HepG2 (cell line): ENCODE measurements around the gene CCDC61. TPM values are rescaled to one million over a fixed set of nuclear protein-coding genes. Genes with fewer than 3 reads are reported as not detected.

Source experiments
- ATAC-seq: fragments of 200-7000 bp; cut with Tn5 transposase; 3 replicates; pipeline ENCODE4 v1.9.1; 2020; ENCODE audit warnings: mild to moderate bottlenecking, moderate library complexity
- BruUV-seq: library from RNA; stranded (reverse); fragments of 400-500 nt; replicated peaks from 2 replicates; lab custom pipeline; 2021; lab: Mats Ljungman, UMichigan
- CTCF ChIA-PET: fragments of 300-600 bp; formaldehyde crosslinking; extraction: SDS; loops from one replicate; lab custom pipeline; 2021; ENCODE audit warnings: low total read pairs, inconsistent platforms, low intra/inter-chr PET ratio; lab: Yijun Ruan, JAX
- POLR2A ChIA-PET: fragments of 350-600 bp; sonication (Branson Sonifier 250); formaldehyde crosslinking; loops from one replicate; lab custom pipeline; 2020; ENCODE audit warnings: antibody characterized with exemption, inconsistent platforms; lab: Yijun Ruan, JAX
- DNase-seq: peaks from one replicate; pipeline ENCODE4 v3.0.0-alpha.2; 2015; ENCODE audit warnings: low spot score
- FAIRE-seq: peaks from 3 replicates; lab custom pipeline; 2011; peaks lifted over from hg19 to GRCh38; lab: Jason Lieb, UNC
- H2AFZ ChIP-seq: one replicate; pipeline ENCODE4 v1.6.1; 2011; ENCODE audit warnings: low read length, inconsistent platforms
- H3K27ac ChIP-seq: fragments of 300-600 bp; 3 replicates; pipeline ENCODE4 v1.8.0; 2011; ENCODE audit warnings: mixed run types, mild to moderate bottlenecking, mixed read lengths, low read length, inconsistent platforms; ENCODE audit not compliant: insufficient read depth; ENCODE audit errors: extremely low read length
- H3K27me3 ChIP-seq, 2 experiments: fragments of 200-600 bp in 1 of 2; 2 replicates in 1 of 2; 3 replicates in 1 of 2; pipeline versions ENCODE4 v1.6.0 to v1.8.0; 2011; ENCODE audit warnings: low read length in 2 of 2, mild to moderate bottlenecking in 2 of 2, moderate library complexity in 2 of 2, inconsistent platforms in 1 of 2; ENCODE audit not compliant: insufficient read depth in 2 of 2, control insufficient read depth in 1 of 2
- H3K36me3 ChIP-seq, 2 experiments: fragments of 200-600 bp in 1 of 2; replicated peaks in 1 of 2; 2 replicates in 1 of 2; 3 replicates in 1 of 2; pipeline versions ENCODE4 v1.5.1 to v1.8.0; 2011; ENCODE audit warnings: low read length in 2 of 2, inconsistent platforms in 1 of 2; ENCODE audit not compliant: insufficient read depth in 2 of 2, control insufficient read depth in 1 of 2
- H3K4me1 ChIP-seq: 2 replicates; pipeline ENCODE4 v1.5.1; 2012; ENCODE audit warnings: low read length, inconsistent platforms; ENCODE audit not compliant: insufficient read depth
- H3K4me2 ChIP-seq: 2 replicates; pipeline ENCODE4 v1.6.0; 2011; ENCODE audit warnings: low read depth, low read length, inconsistent platforms
- H3K4me3 ChIP-seq, 3 experiments: fragments of 200-600 bp in 1 of 3; sonication (generic), shearing (Covaris generic) in 1 of 3; replicated peaks in 1 of 3; 2 replicates each; pipeline ENCODE4 v1.5.1; 2011 to 2016; ENCODE audit warnings: low read length in 3 of 3, inconsistent platforms in 2 of 3, low read depth in 2 of 3, mild to moderate bottlenecking in 2 of 3, control low read depth in 1 of 3, mixed read lengths in 1 of 3; ENCODE audit not compliant: insufficient read depth in 1 of 3
- H3K79me2 ChIP-seq: one replicate; pipeline ENCODE4 v1.6.1; 2011; ENCODE audit warnings: low read length, inconsistent platforms; ENCODE audit not compliant: insufficient read depth
- H3K9ac ChIP-seq: 2 replicates; pipeline ENCODE4 v1.6.0; 2011; ENCODE audit warnings: mild to moderate bottlenecking, low read depth, low read length, inconsistent platforms; ENCODE audit not compliant: insufficient read depth
- H3K9me3 ChIP-seq: 2 replicates; pipeline ENCODE4 v1.5.1; 2012; ENCODE audit warnings: mild to moderate bottlenecking, low read length
- H4K20me1 ChIP-seq: 2 replicates; pipeline ENCODE4 v1.6.0; 2011; ENCODE audit warnings: inconsistent platforms, mild to moderate bottlenecking, low read length, moderate library complexity; ENCODE audit not compliant: insufficient read depth
- HOXA5 ChIP-seq: sonication (generic); formaldehyde crosslinking; IDR thresholded peaks from 2 replicates; pipeline ENCODE4 v1.4.0; 2020; ENCODE audit warnings: missing genetic modification reagents
- ISL2 ChIP-seq: sonication (generic); formaldehyde crosslinking; IDR thresholded peaks from 2 replicates; pipeline ENCODE4 v1.5.0; 2020; ENCODE audit warnings: missing genetic modification reagents
- MTERF4 ChIP-seq: sonication (generic); formaldehyde crosslinking; IDR thresholded peaks from 2 replicates; pipeline ENCODE4 v1.8.0; 2023; ENCODE audit warnings: mild to moderate bottlenecking, missing genetic modification reagents
- NFYB ChIP-seq: sonication (generic); formaldehyde crosslinking; IDR thresholded peaks from 2 replicates; pipeline ENCODE4 v1.4.0; 2020; ENCODE audit warnings: missing genetic modification reagents
- PAXIP1 ChIP-seq: sonication (generic); formaldehyde crosslinking; conservative IDR thresholded peaks from 2 replicates; pipeline ENCODE4 v1.4.0; 2020; ENCODE audit warnings: mild to moderate bottlenecking, missing genetic modification reagents, moderate library complexity
- POGK ChIP-seq: sonication (generic); formaldehyde crosslinking; conservative IDR thresholded peaks from 2 replicates; pipeline ENCODE4 v1.8.0; 2022; ENCODE audit warnings: mild to moderate bottlenecking, moderate library complexity, missing genetic modification reagents
- TAF15 ChIP-seq: fragments of 200-400 bp; formaldehyde crosslinking; IDR thresholded peaks from one replicate; pipeline ENCODE4 v1.6.1; 2018; ENCODE audit warnings: mild to moderate bottlenecking, low read depth, low read length; ENCODE audit not compliant: poor library complexity, severe bottlenecking
- ZBTB7A ChIP-seq: sonication (generic); formaldehyde crosslinking; IDR thresholded peaks from 2 replicates; pipeline ENCODE4 v1.8.0; 2022; ENCODE audit warnings: mild to moderate bottlenecking, missing genetic modification reagents
- ZNF20 ChIP-seq: sonication (generic); formaldehyde crosslinking; IDR thresholded peaks from 2 replicates; pipeline ENCODE4 v1.4.0; 2020; ENCODE audit warnings: mild to moderate bottlenecking, moderate library complexity, missing genetic modification reagents
- ZNF225 ChIP-seq: sonication (generic); formaldehyde crosslinking; IDR thresholded peaks from 2 replicates; pipeline ENCODE4 v1.4.0; 2020; ENCODE audit warnings: mild to moderate bottlenecking, missing genetic modification reagents
- ZNF264 ChIP-seq: sonication (generic); formaldehyde crosslinking; IDR thresholded peaks from 2 replicates; pipeline ENCODE4 v1.4.0; 2020; ENCODE audit warnings: missing genetic modification reagents
- ZNF382 ChIP-seq: sonication (generic); formaldehyde crosslinking; IDR thresholded peaks from 2 replicates; pipeline ENCODE4 v1.5.0; 2020; ENCODE audit warnings: missing genetic modification reagents, mild to moderate bottlenecking, borderline replicate concordance
- ZNF790 ChIP-seq: sonication (generic); formaldehyde crosslinking; IDR thresholded peaks from 2 replicates; pipeline ENCODE4 v1.8.0; 2022; ENCODE audit warnings: missing genetic modification reagents, mild to moderate bottlenecking, borderline replicate concordance
- WGBS: methylation state at CpG from one replicate; pipeline ENCODE4 v1.1.6; 2017; ENCODE audit warnings: low lambda C conversion rate; 5-methylcytosine and 5-hydroxymethylcytosine counted together
- in situ Hi-C: cut with HindIII; loops from 2 replicates; pipeline ENCODE4 v1.10.0; 2017; ENCODE audit warnings: low pct_unique_long_range_greater_than_20kb; ENCODE audit not compliant: extremely low pct_ligation_motif_present
- intact Hi-C: fragments of 100-400 bp; cut with micrococcal nuclease; formaldehyde crosslinking; loops from one replicate; pipeline ENCODE4 v1.10.0; 2022; ENCODE audit not compliant: unreplicated experiment
- polyA plus RNA-seq, 8 experiments: library from polyadenylated mRNA; depleted of rRNA in 3 of 8; stranded (reverse) in 7 of 8; unstranded in 1 of 8; fragments of >200 nt; fragmentation: Illumina TruSeq in 4 of 8; extraction: Trizol in 4 of 8; gene quantifications; 2 replicates each; pipeline versions ENCODE4 v1.2.1 to v1.2.3, GENCODE V29; 2011 to 2016; ENCODE audit warnings: low read depth in 4 of 8, missing spikeins in 1 of 8, mixed read lengths in 1 of 8; ENCODE audit not compliant: insufficient read depth in 1 of 8
- total RNA-seq, 5 experiments: library from RNA; depleted of rRNA; stranded (reverse); fragments of >200 nt; fragmentation: Illumina TruSeq; extraction: Trizol; gene quantifications; 2 replicates each; pipeline ENCODE4 v1.2.3, GENCODE V29; 2016; ENCODE audit warnings: low read depth in 1 of 5
- TF ChIP-seq, protein P1 (sequence below): sonication (generic); formaldehyde crosslinking; IDR thresholded peaks from 2 replicates; pipeline ENCODE4 v1.4.0; 2020; ENCODE audit warnings: missing genetic modification reagents, borderline replicate concordance

The CCDC61 gene
- total and polyA plus RNA-seq, 2 of the 13 experiments (the other 11 are each of a cell fraction or from before 2014, with no cell fraction given) = 4.2 to 4.9 TPM

- no peak for ATAC-seq
- FAIRE-seq = no peak
- no peak for DNase-seq
- CTCF ChIA-PET = no interaction called here
- peak overlapping the region; percentile 84 for H3K9ac ChIP-seq
- peak overlapping the region; percentile 78 for H3K4me2 ChIP-seq
- H2AFZ ChIP-seq = peak overlapping the region; percentile 64
- no peaks in the 10 kb centered on the region for H3K27me3 ChIP-seq
- H3K9me3 ChIP-seq = no peaks in the 10 kb centered on the region
- H3K27ac ChIP-seq = peak overlapping the region; percentile 43
- H3K4me1 ChIP-seq = peaks cover 12% of the 10 kb centered on the region; the same call in 1 of the 2 replicates
- WGBS = 13% methylated on average over 13 of the region's 13 CpGs
- intact Hi-C loops = loop anchor here (10.0 kb wide), 1 partner anchor 71 kb away; no protein-coding TSS in a partner anchor
- TSS peak; percentile 84 for BruUV-seq
- in situ Hi-C loops = no loop called here
- H3K36me3 ChIP-seq = 0 out of 5 replicates have a peak, but pooled peaks cover 0 to 1% of the 10 kb centered on the region in 2 experiments
- H3K79me2 ChIP-seq = peaks cover 10% of the 10 kb centered on the region
- POLR2A ChIA-PET = interaction anchor here (0.6 to 1.6 kb wide), 10 partner anchors 13 to 665 kb away, joined by 3 to 11 read pairs (median 4); partner anchors contain the start of genes DACT3, MYPOP and SYMPK
- H4K20me1 ChIP-seq = no peaks in the 10 kb centered on the region
- peak overlapping the region; percentile 69 to 83 (median 82) for H3K4me3 ChIP-seq
- no peak for TF ChIP-seq ZNF382 (CRISPR knock-in tag)
- no peak for TF ChIP-seq ZBTB7A
- TF ChIP-seq, protein P1, sequence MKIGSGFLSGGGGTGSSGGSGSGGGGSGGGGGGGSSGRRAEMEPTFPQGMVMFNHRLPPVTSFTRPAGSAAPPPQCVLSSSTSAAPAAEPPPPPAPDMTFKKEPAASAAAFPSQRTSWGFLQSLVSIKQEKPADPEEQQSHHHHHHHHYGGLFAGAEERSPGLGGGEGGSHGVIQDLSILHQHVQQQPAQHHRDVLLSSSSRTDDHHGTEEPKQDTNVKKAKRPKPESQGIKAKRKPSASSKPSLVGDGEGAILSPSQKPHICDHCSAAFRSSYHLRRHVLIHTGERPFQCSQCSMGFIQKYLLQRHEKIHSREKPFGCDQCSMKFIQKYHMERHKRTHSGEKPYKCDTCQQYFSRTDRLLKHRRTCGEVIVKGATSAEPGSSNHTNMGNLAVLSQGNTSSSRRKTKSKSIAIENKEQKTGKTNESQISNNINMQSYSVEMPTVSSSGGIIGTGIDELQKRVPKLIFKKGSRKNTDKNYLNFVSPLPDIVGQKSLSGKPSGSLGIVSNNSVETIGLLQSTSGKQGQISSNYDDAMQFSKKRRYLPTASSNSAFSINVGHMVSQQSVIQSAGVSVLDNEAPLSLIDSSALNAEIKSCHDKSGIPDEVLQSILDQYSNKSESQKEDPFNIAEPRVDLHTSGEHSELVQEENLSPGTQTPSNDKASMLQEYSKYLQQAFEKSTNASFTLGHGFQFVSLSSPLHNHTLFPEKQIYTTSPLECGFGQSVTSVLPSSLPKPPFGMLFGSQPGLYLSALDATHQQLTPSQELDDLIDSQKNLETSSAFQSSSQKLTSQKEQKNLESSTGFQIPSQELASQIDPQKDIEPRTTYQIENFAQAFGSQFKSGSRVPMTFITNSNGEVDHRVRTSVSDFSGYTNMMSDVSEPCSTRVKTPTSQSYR (CRISPR knock-in tag) = no peak
- 0 out of 2 replicates have a peak, but pooled peaks have one; percentile 12 for TF ChIP-seq POGK (CRISPR knock-in tag)
- TF ChIP-seq PAXIP1 (CRISPR knock-in tag) = no peak
- TF ChIP-seq ZNF264 = no peak
- 0 out of 2 replicates have a peak, but pooled peaks have one; percentile 2 for TF ChIP-seq HOXA5 (CRISPR knock-in tag)
- TF ChIP-seq ISL2 (CRISPR knock-in tag) = no peak
- no peak for TF ChIP-seq MTERF4 (CRISPR knock-in tag)
- TF ChIP-seq ZNF790 (CRISPR knock-in tag) = no peak
- TF ChIP-seq TAF15 = no peak
- no peak for TF ChIP-seq ZNF225 (CRISPR knock-in tag)
- no peak for TF ChIP-seq NFYB (CRISPR knock-in tag)
- no peak for TF ChIP-seq ZNF20 (CRISPR knock-in tag)
Measured at GRCh38 chr19:45995715-45996385, 583 bp downstream of the CCDC61 start.
